Measurements from ENCODE around the gene ZSCAN20.

The ZSCAN20 gene

DNA sequence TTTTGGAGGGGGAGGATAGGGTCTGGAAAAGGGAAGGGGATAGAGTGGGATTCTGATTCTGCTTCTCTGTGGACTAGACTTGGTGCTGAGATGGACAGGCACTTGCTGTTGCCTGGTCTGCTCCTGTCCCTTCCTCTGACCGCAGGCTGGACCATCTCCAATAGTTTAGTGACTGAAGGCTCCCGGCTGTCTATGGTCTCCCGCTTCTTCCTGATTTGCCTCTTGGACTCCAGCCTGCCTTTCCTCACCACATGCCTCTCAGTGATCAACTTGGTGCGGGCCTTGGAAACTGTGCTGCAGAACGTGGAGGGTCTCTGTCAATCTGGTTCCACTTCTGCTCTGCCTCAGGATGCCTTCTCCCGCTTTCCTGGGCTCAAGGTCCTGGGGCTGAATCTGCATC lies 6.3 kb upstream of the ZSCAN20 start:
- TF ChIP-seq, protein P1, sequence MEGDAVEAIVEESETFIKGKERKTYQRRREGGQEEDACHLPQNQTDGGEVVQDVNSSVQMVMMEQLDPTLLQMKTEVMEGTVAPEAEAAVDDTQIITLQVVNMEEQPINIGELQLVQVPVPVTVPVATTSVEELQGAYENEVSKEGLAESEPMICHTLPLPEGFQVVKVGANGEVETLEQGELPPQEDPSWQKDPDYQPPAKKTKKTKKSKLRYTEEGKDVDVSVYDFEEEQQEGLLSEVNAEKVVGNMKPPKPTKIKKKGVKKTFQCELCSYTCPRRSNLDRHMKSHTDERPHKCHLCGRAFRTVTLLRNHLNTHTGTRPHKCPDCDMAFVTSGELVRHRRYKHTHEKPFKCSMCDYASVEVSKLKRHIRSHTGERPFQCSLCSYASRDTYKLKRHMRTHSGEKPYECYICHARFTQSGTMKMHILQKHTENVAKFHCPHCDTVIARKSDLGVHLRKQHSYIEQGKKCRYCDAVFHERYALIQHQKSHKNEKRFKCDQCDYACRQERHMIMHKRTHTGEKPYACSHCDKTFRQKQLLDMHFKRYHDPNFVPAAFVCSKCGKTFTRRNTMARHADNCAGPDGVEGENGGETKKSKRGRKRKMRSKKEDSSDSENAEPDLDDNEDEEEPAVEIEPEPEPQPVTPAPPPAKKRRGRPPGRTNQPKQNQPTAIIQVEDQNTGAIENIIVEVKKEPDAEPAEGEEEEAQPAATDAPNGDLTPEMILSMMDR (IDR thresholded peaks at IDR 0.05; ENCODE audit: low read depth, low read length, missing control alignments): no peak
- no peak overlapping the region for H3K4me3 ChIP-seq (ENCODE audit: low read depth, low read length)
- no peak for DNase-seq (ENCODE audit: low read depth)

DNA sequence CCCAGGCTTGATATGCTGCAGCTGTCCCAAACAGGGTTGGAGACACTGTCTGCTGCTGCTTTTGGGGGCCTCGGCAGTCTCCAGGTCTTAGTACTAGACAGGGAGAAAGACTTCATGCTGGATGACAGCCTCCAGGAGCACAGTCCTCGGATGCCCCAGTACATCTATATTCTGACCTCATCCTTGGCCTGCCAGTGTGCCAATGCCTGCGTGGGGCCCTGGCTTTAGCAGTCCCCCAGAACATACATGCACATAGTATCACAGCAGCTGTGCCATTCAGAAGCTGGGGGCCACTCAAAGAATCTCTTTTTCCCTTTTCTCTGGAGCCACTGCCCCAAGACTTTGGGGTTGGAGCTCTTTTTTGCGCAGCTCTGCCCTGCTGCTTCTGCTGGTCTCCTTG lies 4.4 kb upstream of the ZSCAN20 start:
- no peak overlapping the region for H3K4me3 ChIP-seq (ENCODE audit: low read depth, low read length)
- TF ChIP-seq, protein P1 (IDR thresholded peaks at IDR 0.05; ENCODE audit: low read depth, low read length, missing control alignments): no peak
- no peak for DNase-seq (ENCODE audit: low read depth)

DNA sequence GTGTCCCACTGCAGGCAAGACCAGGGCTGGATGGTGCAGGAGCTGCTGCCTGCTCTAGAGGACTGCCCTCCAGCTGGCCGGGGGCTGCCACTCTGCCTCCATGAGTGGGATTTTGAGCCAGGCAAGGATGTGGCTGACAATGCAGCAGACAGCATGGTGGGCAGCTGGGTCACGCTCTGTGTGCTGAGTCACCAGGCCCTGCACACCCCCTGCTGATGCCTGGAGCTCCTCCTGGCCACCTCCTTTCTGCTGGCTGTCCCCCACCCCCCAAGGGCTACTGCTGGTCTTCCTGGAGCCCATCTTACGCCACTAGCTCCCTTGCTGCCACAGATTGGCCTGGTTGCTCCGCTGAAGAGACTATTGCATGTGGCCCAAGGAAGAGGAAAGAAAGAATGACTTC lies 3.9 kb upstream of the ZSCAN20 start:
- DNase-seq (ENCODE audit: low read depth): no peak
- no peak overlapping the region for H3K4me3 ChIP-seq (ENCODE audit: low read depth, low read length)
- TF ChIP-seq, protein P1 (IDR thresholded peaks at IDR 0.05; ENCODE audit: low read depth, low read length, missing control alignments): no peak

DNA sequence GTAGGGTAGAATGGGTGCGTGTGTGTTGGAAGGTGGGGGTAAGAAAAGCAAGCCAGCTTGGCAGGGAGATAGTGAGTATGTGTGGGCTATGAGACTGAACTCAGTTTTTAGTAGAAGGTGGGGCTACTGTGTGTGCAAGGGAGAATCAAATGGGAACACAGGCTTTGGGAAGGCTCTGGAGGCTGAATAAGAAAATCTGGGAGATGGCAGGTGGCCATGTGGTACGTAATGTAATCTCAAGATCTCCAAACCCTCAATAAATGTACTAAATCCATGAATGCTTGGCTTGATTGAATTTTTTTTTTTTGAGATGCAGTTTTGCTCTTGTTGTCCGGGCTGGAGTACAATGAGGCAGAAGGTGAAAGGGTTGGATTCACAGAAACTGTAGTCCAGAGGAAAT lies 3.5 kb upstream of the ZSCAN20 start:
- TF ChIP-seq, protein P1 (IDR thresholded peaks at IDR 0.05; ENCODE audit: low read depth, low read length, missing control alignments): no peak
- no peak overlapping the region for H3K4me3 ChIP-seq (ENCODE audit: low read depth, low read length)
- DNase-seq (ENCODE audit: low read depth): no peak

DNA sequence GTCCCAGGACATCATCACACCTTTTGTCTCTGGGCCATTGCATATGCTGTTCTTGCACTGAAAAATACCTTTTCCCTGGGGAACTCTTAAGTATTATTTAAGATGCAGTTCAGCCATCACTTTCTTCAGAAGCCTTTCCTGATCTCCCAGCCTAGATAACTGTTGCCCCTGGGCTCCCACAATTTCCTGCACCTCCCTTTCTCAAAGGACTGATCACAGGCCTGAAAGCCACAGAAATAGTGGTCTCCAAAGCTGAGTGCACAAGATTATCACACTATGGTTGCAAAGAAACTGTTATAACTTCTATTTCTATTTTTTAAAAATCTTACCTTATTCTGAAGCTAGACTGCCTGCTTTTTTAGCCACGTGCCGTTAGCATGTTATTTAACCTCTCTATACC lies 2.8 kb upstream of the ZSCAN20 start:
- TF ChIP-seq, protein P1 (IDR thresholded peaks at IDR 0.05; ENCODE audit: low read depth, low read length, missing control alignments): no peak
- no peak overlapping the region for H3K4me3 ChIP-seq (ENCODE audit: low read depth, low read length)
- no peak for DNase-seq (ENCODE audit: low read depth)

DNA sequence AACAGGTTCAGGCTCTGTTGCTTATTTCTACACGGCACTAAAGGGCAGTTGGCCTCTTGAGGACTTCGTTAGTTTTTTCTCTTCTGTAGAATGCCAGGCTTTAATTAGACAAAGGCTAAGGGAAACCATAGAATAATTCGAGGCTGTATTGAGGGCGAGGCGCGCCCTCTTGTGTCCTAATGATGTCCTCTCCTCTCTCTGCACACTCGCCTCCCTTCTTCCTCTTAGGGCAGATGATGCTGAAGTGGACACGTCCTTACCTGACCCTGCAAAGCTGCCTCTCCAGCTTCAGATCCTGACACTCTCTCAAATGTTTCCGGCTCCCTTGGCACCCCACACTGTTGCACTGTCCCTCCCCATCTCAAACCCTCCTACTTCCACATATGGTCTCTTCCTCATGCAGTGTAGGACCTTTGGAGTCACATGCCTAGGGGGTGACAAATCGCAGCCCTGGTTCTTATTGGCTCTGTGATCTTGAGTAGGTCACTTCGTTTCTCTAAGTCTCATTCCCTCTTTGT lies 1.9 kb upstream of the ZSCAN20 start:
- TF ChIP-seq, protein P1 (IDR thresholded peaks at IDR 0.05; ENCODE audit: low read depth, low read length, missing control alignments): peak; percentile 85
- DNase-seq (ENCODE audit: low read depth): no peak

DNA sequence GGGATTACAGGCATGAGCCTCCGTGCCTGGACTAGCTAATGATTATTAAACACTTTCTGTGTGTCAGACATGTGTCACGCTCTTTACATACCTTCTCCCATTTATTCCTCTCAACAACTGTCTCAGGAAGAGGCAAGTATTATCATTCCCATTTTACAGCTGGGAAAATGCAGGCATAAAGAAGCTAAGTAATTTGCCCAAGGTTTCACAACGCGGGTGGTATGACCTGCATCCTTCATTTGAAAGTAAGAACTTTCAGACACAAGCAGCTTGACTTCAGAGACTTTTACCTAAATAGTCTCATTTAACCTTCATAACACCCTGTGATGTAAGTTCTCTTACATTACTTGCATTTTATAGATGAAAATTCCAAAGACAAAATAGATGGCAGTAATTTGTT lies 1.0 kb upstream of the ZSCAN20 start:
- TF ChIP-seq, protein P1 (IDR thresholded peaks at IDR 0.05; ENCODE audit: low read depth, low read length, missing control alignments): no peak
- no peak for DNase-seq (ENCODE audit: low read depth)
- H3K4me3 ChIP-seq (ENCODE audit: low read depth, low read length): no peak overlapping the region

More for the DNA sequence above, 1.9 kb upstream of the ZSCAN20 start:
- no peak overlapping the region for H3K4me3 ChIP-seq (ENCODE audit: low read depth, low read length)

Measured in GM12864 (cell line).